DND-41 (cell line): Measurements from ENCODE around the gene SDHAF2.
"Not testable (repeated sequence)": the region's sequence is repeated elsewhere in the genome, so short reads cannot be mapped to it uniquely, and the experiment has no call there.

Experiments
- ATAC-seq: fragments of 200-7000 bp; cut with Tn5 transposase; 3 replicates; pipeline ENCODE4 v1.9.1; 2021; ENCODE audit warnings: low read depth; ENCODE audit not compliant: insufficient read depth
- DNase-seq: peaks from one replicate; pipeline ENCODE4 v3.0.0-alpha.2; 2020
- H2AFZ ChIP-seq: 2 replicates; pipeline ENCODE4 v1.6.0; 2012; ENCODE audit warnings: low read depth, low read length
- H3K27ac ChIP-seq: 2 replicates; pipeline ENCODE4 v1.5.1; 2012; ENCODE audit warnings: low read length, inconsistent platforms
- H3K27me3 ChIP-seq: fragments of 200-600 bp; sonication (generic); 2 replicates; pipeline ENCODE4 v1.6.0; 2012; ENCODE audit warnings: low read length, mild to moderate bottlenecking, inconsistent platforms; ENCODE audit not compliant: insufficient read depth, poor library complexity
- H3K36me3 ChIP-seq: 2 replicates; pipeline ENCODE4 v1.5.1; 2012; ENCODE audit warnings: low read length, inconsistent platforms; ENCODE audit not compliant: insufficient read depth
- H3K4me1 ChIP-seq: 2 replicates; pipeline ENCODE4 v1.5.1; 2012; ENCODE audit warnings: mild to moderate bottlenecking, low read length; ENCODE audit not compliant: insufficient read depth
- H3K4me2 ChIP-seq: 2 replicates; pipeline ENCODE4 v1.6.0; 2012; ENCODE audit warnings: mild to moderate bottlenecking, moderate library complexity, low read length, inconsistent platforms; ENCODE audit not compliant: insufficient read depth
- H3K4me3 ChIP-seq, 2 experiments: fragments of 200-600 bp in 1 of 2; shearing (Covaris generic) in 1 of 2; 2 replicates each; pipeline ENCODE4 v1.5.1; 2012 to 2016; ENCODE audit warnings: inconsistent platforms in 2 of 2, low read length in 2 of 2, mild to moderate bottlenecking in 2 of 2, low read depth in 1 of 2, moderate library complexity in 1 of 2
- H3K79me2 ChIP-seq: 2 replicates; pipeline ENCODE4 v1.6.0; 2012; ENCODE audit warnings: low read length, inconsistent platforms; ENCODE audit not compliant: insufficient read depth
- H3K9ac ChIP-seq: 2 replicates; pipeline ENCODE4 v1.6.0; 2012; ENCODE audit warnings: low read depth, mild to moderate bottlenecking, inconsistent platforms, low read length, moderate library complexity
- H3K9me3 ChIP-seq: 2 replicates; pipeline ENCODE4 v1.5.1; 2012; ENCODE audit warnings: low read length, moderate library complexity, mild to moderate bottlenecking, inconsistent platforms; ENCODE audit not compliant: insufficient read depth, severe bottlenecking
- H4K20me1 ChIP-seq: 2 replicates; pipeline ENCODE4 v1.6.0; 2012; ENCODE audit warnings: low read length; ENCODE audit not compliant: insufficient read depth
- EZH2 ChIP-seq: IDR thresholded peaks from 3 replicates; pipeline ENCODE4 v1.6.1; 2012; ENCODE audit warnings: borderline replicate concordance, low read depth, mild to moderate bottlenecking, moderate library complexity, low read length, inconsistent platforms; ENCODE audit not compliant: severe bottlenecking
- TF ChIP-seq, protein P1 (sequence below): IDR thresholded peaks from 2 replicates; pipeline ENCODE4 v1.5.1; 2012; ENCODE audit warnings: borderline replicate concordance, low read length, moderate library complexity, mild to moderate bottlenecking; ENCODE audit not compliant: poor library complexity, severe bottlenecking; ENCODE audit errors: extremely low read depth

Gene SDHAF2

DNA sequence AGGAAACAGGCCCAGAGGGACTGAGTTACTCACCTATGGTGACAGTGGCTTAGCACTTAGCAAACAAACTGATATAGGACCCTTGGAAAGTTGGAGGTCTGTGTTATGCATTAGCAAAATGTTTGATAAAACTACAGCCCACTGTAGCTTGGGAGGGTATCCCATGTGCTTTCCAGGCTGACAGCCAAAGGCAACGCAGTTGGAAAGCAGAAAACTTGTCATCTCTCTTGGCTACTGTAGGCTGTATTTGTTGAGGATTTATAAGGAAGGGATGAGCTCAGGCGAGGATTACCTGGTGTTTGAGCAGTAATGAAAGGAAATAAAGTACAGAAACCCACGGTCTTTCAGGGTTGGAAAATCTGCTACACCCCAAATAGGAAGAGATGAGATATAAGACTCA, 23.8 kb downstream of the SDHAF2 start:
- Histone ChIP-seq H3K27me3 (no peaks in the 10 kb centered on the region), H3K36me3 (peaks cover 38% of the 10 kb centered on the region), H3K9ac (no peak overlapping the region), H3K4me2 (no peak overlapping the region), H3K4me3 (no peak overlapping the region), H4K20me1 (peaks cover 10% of the 10 kb centered on the region), H3K79me2 (0 out of 2 replicates have a peak, but pooled peaks cover 3% of the 10 kb centered on the region), H3K27ac (no peak overlapping the region), H2AFZ (no peak overlapping the region), H3K9me3 (no peaks in the 10 kb centered on the region), H3K4me1 (no peaks in the 10 kb centered on the region)
- DNase-seq = no peak
- TF ChIP-seq, protein P1, sequence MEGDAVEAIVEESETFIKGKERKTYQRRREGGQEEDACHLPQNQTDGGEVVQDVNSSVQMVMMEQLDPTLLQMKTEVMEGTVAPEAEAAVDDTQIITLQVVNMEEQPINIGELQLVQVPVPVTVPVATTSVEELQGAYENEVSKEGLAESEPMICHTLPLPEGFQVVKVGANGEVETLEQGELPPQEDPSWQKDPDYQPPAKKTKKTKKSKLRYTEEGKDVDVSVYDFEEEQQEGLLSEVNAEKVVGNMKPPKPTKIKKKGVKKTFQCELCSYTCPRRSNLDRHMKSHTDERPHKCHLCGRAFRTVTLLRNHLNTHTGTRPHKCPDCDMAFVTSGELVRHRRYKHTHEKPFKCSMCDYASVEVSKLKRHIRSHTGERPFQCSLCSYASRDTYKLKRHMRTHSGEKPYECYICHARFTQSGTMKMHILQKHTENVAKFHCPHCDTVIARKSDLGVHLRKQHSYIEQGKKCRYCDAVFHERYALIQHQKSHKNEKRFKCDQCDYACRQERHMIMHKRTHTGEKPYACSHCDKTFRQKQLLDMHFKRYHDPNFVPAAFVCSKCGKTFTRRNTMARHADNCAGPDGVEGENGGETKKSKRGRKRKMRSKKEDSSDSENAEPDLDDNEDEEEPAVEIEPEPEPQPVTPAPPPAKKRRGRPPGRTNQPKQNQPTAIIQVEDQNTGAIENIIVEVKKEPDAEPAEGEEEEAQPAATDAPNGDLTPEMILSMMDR = no peak
- no peak for TF ChIP-seq EZH2
- no peak for ATAC-seq

DNA sequence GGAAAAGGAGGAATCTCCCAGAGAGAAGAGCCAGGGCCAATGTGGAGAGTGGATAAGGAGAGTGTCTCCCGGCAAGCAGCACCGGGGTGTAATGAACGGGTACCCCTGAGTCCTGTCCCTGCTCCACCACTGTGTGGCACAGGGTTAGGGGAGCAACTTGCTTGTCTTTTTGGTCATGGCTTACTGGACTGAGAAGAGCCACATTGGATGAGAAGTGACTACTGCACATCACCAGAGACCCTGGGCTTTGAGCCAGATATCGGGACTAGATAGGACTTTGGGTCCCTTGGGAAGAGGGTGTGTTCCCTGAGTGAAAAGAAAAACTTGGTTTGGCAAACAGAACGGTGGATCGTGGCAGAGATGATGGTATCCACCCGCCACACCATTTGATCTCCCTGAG, 24.6 kb downstream of the SDHAF2 start:
- H3K9ac ChIP-seq = no peak overlapping the region
- H3K4me1 ChIP-seq = no peaks in the 10 kb centered on the region
- H4K20me1 ChIP-seq = peaks cover 10% of the 10 kb centered on the region
- H3K9me3 ChIP-seq = no peaks in the 10 kb centered on the region
- no peak overlapping the region for H3K4me3 ChIP-seq
- 0 out of 2 replicates have a peak, but pooled peaks cover 3% of the 10 kb centered on the region for H3K79me2 ChIP-seq
- no peak overlapping the region for H3K27ac ChIP-seq
- no peak for TF ChIP-seq EZH2
- DNase-seq = no peak
- H3K36me3 ChIP-seq = peaks cover 31% of the 10 kb centered on the region
- no peak overlapping the region for H2AFZ ChIP-seq
- H3K27me3 ChIP-seq = no peaks in the 10 kb centered on the region
- no peak overlapping the region for H3K4me2 ChIP-seq
- no peak for ATAC-seq

DNA sequence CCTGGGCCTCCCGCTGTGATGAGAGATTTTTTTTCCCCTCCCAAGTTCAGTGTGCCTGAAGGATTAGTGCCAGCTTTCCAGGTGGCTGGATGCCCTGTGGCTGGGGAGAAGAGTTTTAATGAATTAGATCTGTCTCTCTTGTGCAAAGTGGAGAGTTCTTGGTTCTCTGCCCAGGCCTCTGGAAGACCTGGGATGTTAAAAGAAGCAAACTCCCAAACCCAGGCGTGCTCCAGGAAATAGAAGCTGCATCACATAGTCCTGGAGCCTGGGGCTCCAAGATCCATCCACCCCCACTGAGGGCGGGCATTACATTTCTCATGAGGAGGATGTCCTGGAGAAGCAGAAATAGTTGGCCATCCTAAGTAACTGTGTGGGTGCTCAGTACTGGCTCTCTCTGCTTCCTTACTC, 30.6 kb downstream of the SDHAF2 start:
- no peak overlapping the region for H3K9ac ChIP-seq
- DNase-seq = no peak
- no peaks in the 10 kb centered on the region for H3K27me3 ChIP-seq
- H3K4me3 ChIP-seq = no peak overlapping the region
- no peak overlapping the region for H2AFZ ChIP-seq
- H3K27ac ChIP-seq = no peak overlapping the region
- H4K20me1 ChIP-seq = peaks cover 11% of the 10 kb centered on the region; the same call in 1 of the 2 replicates
- no peak overlapping the region for H3K4me2 ChIP-seq
- ATAC-seq = no peak
- H3K36me3 ChIP-seq = peaks cover under 1% of the 10 kb centered on the region; the same call in 1 of the 2 replicates
- H3K9me3 ChIP-seq = no peaks in the 10 kb centered on the region
- H3K79me2 ChIP-seq = 0 out of 2 replicates have a peak, but pooled peaks cover 3% of the 10 kb centered on the region
- H3K4me1 ChIP-seq = no peaks in the 10 kb centered on the region
- TF ChIP-seq, protein P1 = no peak
- TF ChIP-seq EZH2 = no peak

DNA sequence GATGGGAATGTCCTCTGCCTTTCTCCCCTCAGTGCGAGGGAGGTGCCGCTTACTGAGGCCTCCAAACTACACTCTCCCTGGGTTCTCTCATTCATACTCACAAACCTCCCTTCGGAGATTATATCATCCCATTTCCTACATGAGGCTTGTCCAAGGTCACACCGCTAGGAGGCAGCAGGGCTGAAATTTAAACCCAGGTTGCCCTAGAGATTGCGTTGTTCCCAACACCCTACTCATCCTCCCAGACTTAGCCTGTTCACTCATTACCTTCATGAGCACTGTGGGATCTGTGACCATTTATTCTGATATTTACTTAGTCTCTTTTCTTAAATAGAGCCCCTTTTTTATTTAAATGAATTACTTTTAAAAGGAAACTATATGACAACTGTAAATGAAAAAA, 31.1 kb downstream of the SDHAF2 start:
- Histone ChIP-seq H3K4me3 (no peak overlapping the region), H4K20me1 (peaks cover 11% of the 10 kb centered on the region; the same call in 1 of the 2 replicates), H3K27me3 (no peaks in the 10 kb centered on the region), H2AFZ (no peak overlapping the region), H3K79me2 (0 out of 2 replicates have a peak, but pooled peaks cover 3% of the 10 kb centered on the region), H3K9ac (no peak overlapping the region), H3K4me2 (no peak overlapping the region), H3K9me3 (no peaks in the 10 kb centered on the region), H3K27ac (no peak overlapping the region), H3K36me3 (no peaks in the 10 kb centered on the region; the same call in 1 of the 2 replicates), H3K4me1 (no peaks in the 10 kb centered on the region)
- TF ChIP-seq EZH2 = no peak
- TF ChIP-seq, protein P1 = no peak
- DNase-seq = no peak
- no peak for ATAC-seq

DNA sequence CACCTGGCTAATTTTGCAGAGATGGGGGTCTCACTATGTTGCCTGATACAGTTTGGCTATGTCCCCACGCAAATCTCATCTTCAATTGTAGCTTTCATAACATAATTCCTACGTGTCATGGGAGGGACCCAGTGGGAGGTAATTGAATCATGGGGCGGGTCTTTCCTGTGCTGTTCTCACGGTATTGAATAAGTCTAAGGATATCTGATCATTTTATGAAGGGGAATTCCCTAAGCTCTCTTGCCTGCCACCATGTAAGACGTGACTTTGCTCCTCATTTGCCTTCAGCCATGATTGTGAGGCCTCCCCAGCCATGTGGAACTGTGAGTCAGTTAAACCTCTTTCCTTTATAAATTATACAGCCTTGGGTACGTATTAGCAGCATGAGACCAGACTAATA, 37.7 kb downstream of the SDHAF2 start:
- H3K4me3 ChIP-seq, H3K9me3 ChIP-seq, H3K79me2 ChIP-seq, H3K4me1 ChIP-seq, H3K9ac ChIP-seq, H3K27me3 ChIP-seq, DNase-seq, H3K27ac ChIP-seq, H4K20me1 ChIP-seq, ATAC-seq, H2AFZ ChIP-seq, H3K4me2 ChIP-seq: not testable (repeated sequence)
- H3K36me3 ChIP-seq = peaks cover 18% of the 10 kb centered on the region
